Progenitor cell of endocrine pancreas (in vitro differentiated cells): ENCODE results near the gene MUC21. TPM values are rescaled to one million over a fixed set of nuclear protein-coding genes. Genes with fewer than 3 reads are reported as not detected.
A peak's percentile ranks its signal among the peaks of the same experiment; 100 is the strongest.

Experiments
- DNase-seq: peaks from one replicate; pipeline ENCODE4 v3.0.0; 2021; ENCODE audit warnings: low spot score; ENCODE audit not compliant: unreplicated experiment
- H3K27ac Mint-ChIP-seq: 2 replicates; pipeline ENCODE4 v1.8.0; 2021; ENCODE audit warnings: mild to moderate bottlenecking, moderate library complexity, mixed read lengths
- H3K27me3 Mint-ChIP-seq: 2 replicates; pipeline ENCODE4 v1.8.0; 2021; ENCODE audit warnings: mixed read lengths
- H3K36me3 Mint-ChIP-seq: 2 replicates; pipeline ENCODE4 v1.8.0; 2022; ENCODE audit warnings: mixed read lengths; ENCODE audit not compliant: insufficient read depth
- H3K4me1 Mint-ChIP-seq: 2 replicates; pipeline ENCODE4 v1.8.0; 2021; ENCODE audit warnings: low read depth, mixed read lengths
- H3K4me3 Mint-ChIP-seq: 2 replicates; pipeline ENCODE4 v1.8.0; 2021; ENCODE audit warnings: low read depth, mild to moderate bottlenecking, moderate library complexity, mixed read lengths
- H3K9me3 Mint-ChIP-seq: 2 replicates; pipeline ENCODE4 v1.8.0; 2021; ENCODE audit warnings: low read depth, mixed read lengths
- total RNA-seq: library from RNA; stranded (reverse); gene quantifications from 2 replicates; pipeline ENCODE4 v1.2.1, GENCODE V29; 2021
- TF ChIP-seq, protein P1 (sequence below): fragments of 200-600 bp; sonication (generic); IDR thresholded peaks from one replicate; pipeline ENCODE4 v1.5.0; 2021; ENCODE audit warnings: antibody characterized with exemption, mild to moderate bottlenecking; ENCODE audit not compliant: unreplicated experiment

Gene MUC21
- total RNA-seq, 1 donor from 2014 or later, result not detected

- Mint-ChIP-seq H3K27me3 (peaks cover 8% of the 10 kb centered on the region), H3K4me1 (peaks cover 10% of the 10 kb centered on the region), H3K27ac (no peak overlapping the region), H3K36me3 (no peaks in the 10 kb centered on the region), H3K9me3 (no peaks in the 10 kb centered on the region), H3K4me3 (no peak overlapping the region)
- DNase-seq, result no peak
- TF ChIP-seq, protein P1, sequence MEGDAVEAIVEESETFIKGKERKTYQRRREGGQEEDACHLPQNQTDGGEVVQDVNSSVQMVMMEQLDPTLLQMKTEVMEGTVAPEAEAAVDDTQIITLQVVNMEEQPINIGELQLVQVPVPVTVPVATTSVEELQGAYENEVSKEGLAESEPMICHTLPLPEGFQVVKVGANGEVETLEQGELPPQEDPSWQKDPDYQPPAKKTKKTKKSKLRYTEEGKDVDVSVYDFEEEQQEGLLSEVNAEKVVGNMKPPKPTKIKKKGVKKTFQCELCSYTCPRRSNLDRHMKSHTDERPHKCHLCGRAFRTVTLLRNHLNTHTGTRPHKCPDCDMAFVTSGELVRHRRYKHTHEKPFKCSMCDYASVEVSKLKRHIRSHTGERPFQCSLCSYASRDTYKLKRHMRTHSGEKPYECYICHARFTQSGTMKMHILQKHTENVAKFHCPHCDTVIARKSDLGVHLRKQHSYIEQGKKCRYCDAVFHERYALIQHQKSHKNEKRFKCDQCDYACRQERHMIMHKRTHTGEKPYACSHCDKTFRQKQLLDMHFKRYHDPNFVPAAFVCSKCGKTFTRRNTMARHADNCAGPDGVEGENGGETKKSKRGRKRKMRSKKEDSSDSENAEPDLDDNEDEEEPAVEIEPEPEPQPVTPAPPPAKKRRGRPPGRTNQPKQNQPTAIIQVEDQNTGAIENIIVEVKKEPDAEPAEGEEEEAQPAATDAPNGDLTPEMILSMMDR, result no peak
Observed at GRCh38 chr6:30979690-30980089, 3.8 kb upstream of the MUC21 start.

DNA sequence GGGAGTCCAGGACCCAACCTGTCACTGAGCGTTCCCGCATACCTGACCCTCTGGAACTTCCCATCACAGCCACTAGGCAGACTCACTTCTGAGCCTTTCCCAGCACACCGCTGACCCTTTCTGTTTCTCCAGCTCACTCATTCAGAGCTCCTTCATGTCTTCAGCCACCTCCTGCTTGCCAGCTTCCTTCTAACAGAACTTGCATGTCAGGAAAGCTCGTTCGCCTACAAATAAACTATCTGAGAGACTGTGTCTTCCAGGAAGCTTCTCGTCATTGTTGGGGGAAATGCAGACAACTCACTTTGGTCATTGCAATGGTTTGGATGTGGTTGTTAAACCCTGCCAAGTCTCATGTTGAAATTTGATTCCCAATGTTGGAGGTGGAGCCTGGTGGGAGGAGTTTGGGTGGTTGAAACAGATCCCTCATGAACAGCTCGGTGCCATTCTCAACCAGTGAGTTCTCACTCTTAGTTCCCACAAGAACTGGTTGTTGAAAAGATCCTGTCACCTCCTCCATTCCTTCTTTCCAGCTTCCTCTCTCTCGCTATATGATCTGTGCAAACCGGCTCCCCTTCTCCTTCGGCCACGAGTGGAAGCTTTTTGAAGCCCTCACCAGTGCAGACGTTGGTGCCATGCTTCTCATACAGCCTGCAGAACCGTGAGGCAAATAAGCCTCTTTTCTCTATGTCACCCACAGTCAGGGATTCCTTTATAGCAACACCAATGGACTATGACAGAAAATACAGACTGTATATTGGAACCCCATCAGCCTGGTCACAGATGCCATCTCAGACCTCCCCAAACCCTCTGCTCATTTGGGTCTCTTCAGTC lies 1.4 kb upstream of the MUC21 start:
- peaks cover 10% of the 10 kb centered on the region for H3K4me1 Mint-ChIP-seq
- H3K4me3 Mint-ChIP-seq, result peak overlapping the region; percentile 33
- H3K27me3 Mint-ChIP-seq, result peaks cover 8% of the 10 kb centered on the region
- no peaks in the 10 kb centered on the region for H3K36me3 Mint-ChIP-seq
- H3K9me3 Mint-ChIP-seq, result no peaks in the 10 kb centered on the region
- TF ChIP-seq, protein P1, result peak; percentile 55
- peak overlapping the region; percentile 77 for H3K27ac Mint-ChIP-seq
- no peak for DNase-seq

- Mint-ChIP-seq H3K27ac (no peak overlapping the region), H3K9me3 (no peaks in the 10 kb centered on the region), H3K27me3 (peaks cover 6% of the 10 kb centered on the region), H3K4me1 (peaks cover 10% of the 10 kb centered on the region), H3K36me3 (no peaks in the 10 kb centered on the region), H3K4me3 (no peak overlapping the region)
- TF ChIP-seq, protein P1, result no peak
- no peak for DNase-seq
Observed at GRCh38 chr6:30985490-30985889, 2.0 kb downstream of the MUC21 start.

- H3K9me3 Mint-ChIP-seq, result no peaks in the 10 kb centered on the region
- TF ChIP-seq, protein P1, result no peak
- no peaks in the 10 kb centered on the region for H3K36me3 Mint-ChIP-seq
- peaks cover 6% of the 10 kb centered on the region for H3K27me3 Mint-ChIP-seq
- no peak overlapping the region for H3K27ac Mint-ChIP-seq
- H3K4me3 Mint-ChIP-seq, result no peak overlapping the region
- DNase-seq, result no peak
- peaks cover 5% of the 10 kb centered on the region for H3K4me1 Mint-ChIP-seq
Observed at GRCh38 chr6:30987304-30987703, 3.8 kb downstream of the MUC21 start.

DNA sequence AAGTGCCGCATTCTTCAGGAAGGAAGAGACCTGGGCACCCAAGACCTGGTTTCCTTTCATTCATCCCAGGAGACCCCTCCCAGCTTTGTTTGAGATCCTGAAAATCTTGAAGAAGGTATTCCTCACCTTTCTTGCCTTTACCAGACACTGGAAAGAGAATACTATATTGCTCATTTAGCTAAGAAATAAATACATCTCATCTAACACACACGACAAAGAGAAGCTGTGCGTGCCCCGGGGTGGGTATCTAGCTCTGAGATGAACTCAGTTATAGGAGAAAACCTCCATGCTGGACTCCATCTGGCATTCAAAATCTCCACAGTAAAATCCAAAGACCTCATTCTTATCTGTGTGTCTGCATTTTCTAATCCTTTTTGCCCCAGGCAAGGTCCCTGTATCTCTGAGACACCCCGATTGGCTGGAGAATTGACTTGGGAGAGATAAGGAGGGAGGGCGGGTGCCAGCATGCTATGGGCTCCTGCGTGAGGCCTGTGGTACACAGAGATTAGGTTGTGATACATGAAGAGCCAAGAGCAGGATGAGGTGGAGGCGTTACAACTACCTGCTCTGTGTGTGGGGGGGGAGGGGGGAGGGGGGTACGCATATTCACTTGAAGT lies 4.8 kb downstream of the MUC21 start:
- H3K9me3 Mint-ChIP-seq, result no peaks in the 10 kb centered on the region
- H3K27me3 Mint-ChIP-seq, result peaks cover 6% of the 10 kb centered on the region
- TF ChIP-seq, protein P1, result no peak
- no peak overlapping the region for H3K27ac Mint-ChIP-seq
- H3K4me3 Mint-ChIP-seq, result no peak overlapping the region
- no peaks in the 10 kb centered on the region for H3K36me3 Mint-ChIP-seq
- H3K4me1 Mint-ChIP-seq, result no peaks in the 10 kb centered on the region
- no peak for DNase-seq
